ENCODE measurements around the gene KIF4A.

- TF ChIP-seq EZH2phosphoT487 (IDR thresholded peaks at IDR 0.05; ENCODE audit: low read depth) (no peak), CTCF (IDR thresholded peaks at IDR 0.05; ENCODE audit: low read depth, low read length) (no peak)
Measured at GRCh38 chrX:70281951-70282350, 8.0 kb upstream of the KIF4A start, which contains the start of gene RAB41.
